ENCODE results near the gene TIGAR. TPM values are rescaled to one million over a fixed set of nuclear protein-coding genes. Genes with fewer than 3 reads are reported as not detected.

Gene TIGAR
- total and polyA plus RNA-seq, 9 donors: 3.1 to 10.4 (median 7.8) TPM

DNA sequence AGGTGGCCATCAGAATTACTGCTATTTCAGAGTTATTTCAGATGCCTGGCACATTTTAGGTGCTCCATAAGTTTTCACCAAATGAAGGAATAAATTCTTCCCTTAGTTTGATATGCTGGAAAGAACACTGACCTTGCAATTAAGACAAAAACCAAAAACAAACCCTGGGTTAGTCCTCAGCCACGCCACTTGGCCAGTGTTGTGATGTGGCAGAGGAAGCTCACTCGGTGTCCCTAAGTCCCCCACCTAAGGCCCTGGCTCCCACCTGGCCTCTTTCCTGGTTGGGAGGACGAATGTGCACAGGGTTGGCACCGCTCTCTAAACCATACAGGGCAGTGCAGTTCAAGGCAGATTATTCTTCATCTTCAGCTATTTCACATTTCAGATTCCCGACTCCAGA, 72.2 kb downstream of the TIGAR start:
- H3K27ac ChIP-seq (ENCODE audit: low read length): no peak overlapping the region
- no peaks in the 10 kb centered on the region for H3K36me3 ChIP-seq (ENCODE audit: control insufficient read depth, insufficient read depth, low read length)
- H3K9me3 ChIP-seq (replicated peaks; ENCODE audit: control insufficient read depth, low read depth, low read length): no peaks in the 10 kb centered on the region
- WGBS (ENCODE audit: insufficient coverage): 100% methylated on average over 1 of the region's 5 CpGs
- peaks cover 3% of the 10 kb centered on the region for H3K27me3 ChIP-seq (ENCODE audit: control insufficient read depth, insufficient read depth, low read length)
- H3K4me3 ChIP-seq (ENCODE audit: low read length): no peak overlapping the region
- peaks cover 7% of the 10 kb centered on the region for H3K4me1 ChIP-seq (ENCODE audit: control insufficient read depth, insufficient read depth, low read length)
- no peak for DNase-seq

DNA sequence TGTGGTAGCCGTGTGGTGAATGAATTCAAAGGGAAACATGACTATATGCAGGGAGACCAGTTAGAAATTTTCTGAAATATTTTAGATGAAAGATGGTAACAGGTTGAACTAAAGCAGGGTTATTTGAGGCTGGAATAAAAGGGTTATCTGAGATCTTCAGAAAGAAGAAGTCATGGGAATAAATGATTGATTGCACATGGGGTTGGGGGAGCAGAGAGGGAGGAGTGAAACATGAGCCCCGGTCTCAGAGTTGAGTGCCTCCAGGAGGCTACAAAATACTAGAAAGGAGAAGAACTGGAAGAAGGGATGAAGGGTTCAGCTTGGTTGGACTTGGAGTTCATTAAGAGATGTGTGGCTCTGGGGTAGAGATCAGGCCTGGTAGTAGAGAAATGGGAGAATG, 74.8 kb downstream of the TIGAR start:
- 56% methylated on average over 2 of the region's 2 CpGs for WGBS (ENCODE audit: insufficient coverage)
- peaks cover 7% of the 10 kb centered on the region for H3K4me1 ChIP-seq (ENCODE audit: control insufficient read depth, insufficient read depth, low read length)
- peaks cover 3% of the 10 kb centered on the region for H3K27me3 ChIP-seq (ENCODE audit: control insufficient read depth, insufficient read depth, low read length)
- H3K4me3 ChIP-seq (ENCODE audit: low read length): no peak overlapping the region
- H3K27ac ChIP-seq (ENCODE audit: low read length): no peak overlapping the region
- no peak for DNase-seq
- no peaks in the 10 kb centered on the region for H3K9me3 ChIP-seq (replicated peaks; ENCODE audit: control insufficient read depth, low read depth, low read length)
- no peaks in the 10 kb centered on the region for H3K36me3 ChIP-seq (ENCODE audit: control insufficient read depth, insufficient read depth, low read length)

DNA sequence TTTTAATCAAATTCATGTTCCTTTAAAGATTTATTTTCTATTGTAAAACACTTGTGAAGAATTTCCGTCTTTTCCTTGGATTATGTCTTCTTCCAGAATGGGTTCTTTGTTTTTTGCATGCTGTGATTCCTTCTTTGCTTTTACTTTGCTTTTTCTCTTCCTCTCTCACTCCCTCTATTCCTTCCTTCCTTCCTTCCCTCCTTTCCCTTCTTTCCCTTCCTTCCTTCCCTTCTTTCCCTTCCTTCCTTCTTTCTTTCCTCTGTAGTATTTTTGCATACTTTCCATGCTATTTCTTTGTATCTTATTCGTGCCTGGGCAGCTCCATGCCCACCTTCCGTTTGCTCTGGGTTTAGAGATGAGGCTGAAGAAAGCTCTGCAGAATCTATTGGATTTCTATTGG, 80.1 kb downstream of the TIGAR start:
- no peaks in the 10 kb centered on the region for H3K4me1 ChIP-seq (ENCODE audit: control insufficient read depth, insufficient read depth, low read length)
- no peak for DNase-seq
- no peaks in the 10 kb centered on the region for H3K36me3 ChIP-seq (ENCODE audit: control insufficient read depth, insufficient read depth, low read length)
- no peaks in the 10 kb centered on the region for H3K27me3 ChIP-seq (ENCODE audit: control insufficient read depth, insufficient read depth, low read length)
- WGBS (ENCODE audit: insufficient coverage): no CpG with 5 or more reads among the region's 3 CpGs
- no peak overlapping the region for H3K27ac ChIP-seq (ENCODE audit: low read length)
- no peaks in the 10 kb centered on the region for H3K9me3 ChIP-seq (replicated peaks; ENCODE audit: control insufficient read depth, low read depth, low read length)
- H3K4me3 ChIP-seq (ENCODE audit: low read length): no peak overlapping the region

DNA sequence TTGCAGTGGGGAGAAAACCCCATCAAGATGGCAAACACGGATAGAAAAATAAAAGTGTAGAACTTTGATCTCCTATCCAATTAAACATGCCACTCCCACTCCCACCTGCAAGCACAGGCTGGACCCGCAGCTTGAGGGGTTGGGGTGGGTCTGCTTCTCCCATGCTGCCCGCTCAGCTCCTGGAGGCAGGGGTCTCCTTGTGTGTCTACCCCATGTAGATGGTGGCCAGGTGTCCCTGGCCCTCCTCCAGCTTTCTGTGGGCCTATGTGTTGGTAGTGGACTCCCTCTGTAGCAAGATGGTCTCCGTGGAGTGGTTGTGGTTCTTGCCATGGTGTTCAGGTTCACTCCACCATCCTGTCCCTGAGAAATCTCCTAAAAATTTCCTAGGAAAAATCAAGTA, 82.0 kb downstream of the TIGAR start:
- no peak for DNase-seq
- no CpG with 5 or more reads among the region's 4 CpGs for WGBS (ENCODE audit: insufficient coverage)
- no peaks in the 10 kb centered on the region for H3K9me3 ChIP-seq (replicated peaks; ENCODE audit: control insufficient read depth, low read depth, low read length)
- H3K36me3 ChIP-seq (ENCODE audit: control insufficient read depth, insufficient read depth, low read length): no peaks in the 10 kb centered on the region
- H3K27me3 ChIP-seq (ENCODE audit: control insufficient read depth, insufficient read depth, low read length): no peaks in the 10 kb centered on the region
- no peaks in the 10 kb centered on the region for H3K4me1 ChIP-seq (ENCODE audit: control insufficient read depth, insufficient read depth, low read length)
- no peak overlapping the region for H3K27ac ChIP-seq (ENCODE audit: low read length)
- H3K4me3 ChIP-seq (ENCODE audit: low read length): no peak overlapping the region

Other genes with a start within 250 kb of the TIGAR start
- gene CCND2, start 47.5 kb upstream of the TIGAR start, total RNA-seq: 152 TPM
- gene CCND2, start 47.5 kb upstream of the TIGAR start, polyA plus RNA-seq (ENCODE audit: insufficient read depth in 1 of 8, insufficient read length in 8 of 8, low replicate concordance in 1 of 8): 100 to 1,000 TPM in 4 of 8 donors, 10 to 100 TPM in 4; 74.7 to 141 (median 100) TPM
- gene FGF23, start 58.5 kb downstream of the TIGAR start, total RNA-seq: 0.04 TPM
- under 1 TPM in 7 of 8 donors, not detected in 1; 0.05 to 0.31 (median 0.16) TPM for gene FGF23, start 58.5 kb downstream of the TIGAR start, polyA plus RNA-seq (ENCODE audit: insufficient read depth in 1 of 8, insufficient read length in 8 of 8, low replicate concordance in 1 of 8)
- gene FGF6, start 124.6 kb downstream of the TIGAR start, total RNA-seq: 24.7 TPM
- 10 to 100 TPM; 18.3 to 54.4 (median 30.2) TPM for gene FGF6, start 124.6 kb downstream of the TIGAR start, polyA plus RNA-seq (ENCODE audit: insufficient read depth in 1 of 8, insufficient read length in 8 of 8, low replicate concordance in 1 of 8)
- 10.7 TPM for gene RAD51AP1, start 217.7 kb downstream of the TIGAR start, total RNA-seq
- gene RAD51AP1, start 217.7 kb downstream of the TIGAR start, polyA plus RNA-seq (ENCODE audit: insufficient read depth in 1 of 8, insufficient read length in 8 of 8, low replicate concordance in 1 of 8): 10 to 100 TPM in 7 of 8 donors, 1 to 10 TPM in 1; 9.3 to 19.3 (median 12.0) TPM
- 30.4 TPM for gene DYRK4, start 241.0 kb downstream of the TIGAR start, total RNA-seq
- gene DYRK4, start 241.0 kb downstream of the TIGAR start, polyA plus RNA-seq (ENCODE audit: insufficient read depth in 1 of 8, insufficient read length in 8 of 8, low replicate concordance in 1 of 8): 10 to 100 TPM; 13.5 to 22.8 (median 16.1) TPM

Measured in muscle of leg (tissue), 11 donors.